Stimulated activated CD4-positive, alpha-beta T cell treated with anti-CD3 and anti-CD28 coated beads, TNF-alpha, amount 100 ng/mL, for 4 hours (primary cell): Measurements from ENCODE around the gene ASB3.
"Not testable (repeated sequence)": the region's sequence is repeated elsewhere in the genome, so short reads cannot be mapped to it uniquely, and the experiment has no call there.

Experiments used
- DNase-seq, 3 experiments: peaks; one replicate each; pipeline ENCODE4 v3.0.0-alpha.2; 2020; ENCODE audit warnings: low read depth in 3 of 3

The ASB3 gene, protein sequence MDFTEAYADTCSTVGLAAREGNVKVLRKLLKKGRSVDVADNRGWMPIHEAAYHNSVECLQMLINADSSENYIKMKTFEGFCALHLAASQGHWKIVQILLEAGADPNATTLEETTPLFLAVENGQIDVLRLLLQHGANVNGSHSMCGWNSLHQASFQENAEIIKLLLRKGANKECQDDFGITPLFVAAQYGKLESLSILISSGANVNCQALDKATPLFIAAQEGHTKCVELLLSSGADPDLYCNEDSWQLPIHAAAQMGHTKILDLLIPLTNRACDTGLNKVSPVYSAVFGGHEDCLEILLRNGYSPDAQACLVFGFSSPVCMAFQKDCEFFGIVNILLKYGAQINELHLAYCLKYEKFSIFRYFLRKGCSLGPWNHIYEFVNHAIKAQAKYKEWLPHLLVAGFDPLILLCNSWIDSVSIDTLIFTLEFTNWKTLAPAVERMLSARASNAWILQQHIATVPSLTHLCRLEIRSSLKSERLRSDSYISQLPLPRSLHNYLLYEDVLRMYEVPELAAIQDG

DNA sequence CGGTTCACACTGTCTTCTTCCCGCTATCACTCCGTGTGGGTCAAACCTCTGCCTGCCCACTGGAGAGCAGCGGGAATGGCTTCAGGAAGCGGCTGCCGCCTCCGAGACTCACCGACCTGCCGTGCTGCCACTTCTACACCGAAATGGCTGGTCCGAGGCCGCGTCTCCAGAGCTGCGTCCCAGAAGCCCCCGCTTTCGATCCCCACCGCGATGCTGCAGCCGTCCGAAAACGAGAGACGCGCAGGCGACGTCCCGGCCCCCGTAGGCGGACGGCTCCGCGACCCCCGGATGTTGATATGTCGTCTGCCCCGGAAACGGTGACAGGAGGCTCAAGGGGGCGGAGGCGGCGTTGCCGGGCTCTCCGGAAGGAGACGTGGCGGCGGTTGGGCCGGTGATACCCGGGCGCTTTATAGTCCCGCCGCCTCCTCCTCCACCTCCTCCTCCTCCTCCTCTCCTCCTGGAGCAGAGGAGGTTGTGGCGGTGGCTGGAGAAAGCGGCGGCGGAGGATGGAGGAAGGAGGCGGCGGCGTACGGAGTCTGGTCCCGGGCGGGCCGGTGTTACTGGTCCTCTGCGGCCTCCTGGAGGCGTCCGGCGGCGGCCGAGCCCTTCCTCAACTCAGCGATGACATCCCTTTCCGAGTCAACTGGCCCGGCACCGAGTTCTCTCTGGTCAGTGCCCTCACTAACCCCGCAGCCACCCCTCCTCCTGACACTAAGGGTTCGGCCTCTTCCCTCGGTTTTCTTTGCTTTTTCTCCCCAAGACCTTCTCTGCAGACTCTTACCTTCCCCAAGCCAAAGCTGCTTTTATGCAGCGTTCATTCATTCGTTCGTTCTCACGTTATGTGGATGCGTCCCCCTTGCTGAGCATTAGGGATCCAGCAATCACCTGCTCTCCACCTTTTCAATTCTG, at the start of gene ASB3, which contains the start of gene ERLEC1:
TSS of gene ASB3 (minus strand) at position 249 of the 909 bp plus-strand sequence. CDS start 21,381 bp downstream, outside the sequence.
TSS of gene ERLEC1 (plus strand) at position 340 of the 909 bp plus-strand sequence. CDS start at position 507, 167 bp downstream.
- peak; percentile 67 to 72 (median 72) for DNase-seq

DNA sequence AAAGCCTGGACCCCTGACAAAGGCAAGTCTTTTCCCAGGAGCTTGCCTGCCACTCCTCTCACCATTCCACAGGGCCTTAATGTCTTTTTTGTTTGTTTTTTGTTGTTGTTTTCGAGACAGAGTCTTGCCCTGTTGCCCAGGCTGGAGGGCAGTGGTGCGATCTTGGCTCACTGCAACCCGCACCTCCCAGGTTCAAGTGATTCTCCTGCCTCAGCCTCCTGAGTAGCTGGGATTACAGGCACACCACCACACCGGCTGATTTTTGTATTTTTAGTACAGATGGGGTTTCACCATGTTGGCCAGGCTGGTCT, 43.2 kb upstream of the ASB3 start:
- DNase-seq = not testable (repeated sequence)

DNA sequence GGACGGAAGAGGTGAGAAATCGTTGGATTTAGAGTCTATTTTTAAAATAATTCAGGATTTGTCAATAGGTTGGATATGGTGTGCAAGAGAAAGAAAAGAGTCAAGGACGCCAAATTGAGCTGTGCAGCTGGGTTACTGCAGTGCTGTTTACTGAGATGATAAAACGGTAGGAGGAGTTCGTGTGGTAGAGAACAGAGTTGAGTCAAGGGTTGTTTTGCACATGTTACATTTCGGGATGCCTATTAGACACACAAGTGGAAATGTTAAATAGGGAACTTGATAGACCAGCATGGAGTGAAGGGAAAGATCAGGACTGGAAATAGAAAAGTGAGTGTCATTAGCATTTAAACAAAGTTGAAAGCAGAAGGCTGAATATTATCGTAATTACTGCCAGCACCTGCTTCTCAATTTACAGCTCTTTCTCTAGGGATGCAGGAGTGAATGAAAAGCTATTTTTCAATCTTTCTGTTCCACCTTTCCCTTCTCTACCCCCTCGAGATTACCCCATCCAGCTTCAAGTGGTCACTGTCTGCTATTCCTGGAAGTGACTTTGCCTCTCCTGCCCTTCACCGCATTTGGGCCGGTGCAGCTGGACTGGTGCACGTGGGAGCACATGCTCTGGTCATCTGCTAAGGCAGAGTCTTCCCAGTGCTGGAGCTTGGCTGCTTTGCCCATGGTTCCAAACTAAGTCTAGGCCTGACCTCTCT, 42.7 kb upstream of the ASB3 start:
- no peak for DNase-seq

DNA sequence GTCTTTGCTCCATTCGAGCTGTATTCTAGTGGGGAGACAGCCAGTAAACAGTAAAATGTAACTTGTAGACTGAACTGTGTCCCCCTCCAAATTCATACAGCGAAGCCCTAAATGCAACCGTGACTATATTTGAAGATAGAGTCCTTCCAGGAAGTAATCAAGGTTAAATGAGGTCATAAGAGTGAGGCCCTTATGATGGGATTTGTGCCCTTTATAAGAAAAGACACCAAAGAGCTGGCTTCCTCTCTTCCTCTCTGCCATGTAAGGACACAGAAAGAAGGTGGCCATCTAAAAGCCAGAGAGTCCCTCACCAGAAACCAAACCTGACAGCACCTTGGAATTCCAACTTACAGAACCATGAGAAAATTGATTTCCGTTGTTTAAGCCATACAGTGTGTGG, 41.6 kb upstream of the ASB3 start:
- no peak for DNase-seq

DNA sequence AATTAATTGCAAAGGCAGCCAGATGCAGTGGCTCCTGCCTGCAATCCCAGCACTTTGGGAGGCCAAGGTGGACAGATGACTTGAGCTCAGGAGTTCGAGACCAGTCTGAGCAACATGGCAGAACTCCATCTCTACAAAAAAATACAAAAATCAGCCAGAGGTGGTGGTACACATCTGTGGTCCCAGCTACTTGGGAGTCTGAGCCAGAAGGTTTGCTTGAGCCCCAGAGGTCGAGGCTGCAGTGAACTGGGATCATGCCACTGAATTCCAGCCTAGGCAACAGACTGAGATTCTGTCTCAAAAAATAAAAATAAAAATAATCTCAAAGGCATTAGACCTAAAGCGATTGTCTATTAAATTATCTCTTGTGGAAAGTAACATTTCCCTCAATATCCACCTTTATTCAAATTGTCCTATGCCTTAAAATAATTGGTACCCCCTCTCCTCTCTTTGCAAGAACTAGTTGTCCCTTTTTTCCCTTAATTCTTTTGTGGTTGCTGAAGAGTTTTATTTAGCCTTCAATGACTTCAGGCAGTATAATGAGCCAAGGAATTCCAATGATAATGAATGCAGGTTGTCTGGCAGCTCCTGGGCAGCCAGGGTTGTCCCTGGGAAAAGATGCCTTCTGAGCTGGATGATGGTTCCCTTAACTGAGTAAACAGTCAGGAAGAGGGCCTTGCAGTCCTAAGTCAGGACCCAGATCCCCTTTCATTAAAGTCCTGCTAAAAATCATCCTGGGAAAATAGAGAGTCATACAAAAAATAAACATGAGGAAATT, 40.8 kb upstream of the ASB3 start:
- DNase-seq = no peak

DNA sequence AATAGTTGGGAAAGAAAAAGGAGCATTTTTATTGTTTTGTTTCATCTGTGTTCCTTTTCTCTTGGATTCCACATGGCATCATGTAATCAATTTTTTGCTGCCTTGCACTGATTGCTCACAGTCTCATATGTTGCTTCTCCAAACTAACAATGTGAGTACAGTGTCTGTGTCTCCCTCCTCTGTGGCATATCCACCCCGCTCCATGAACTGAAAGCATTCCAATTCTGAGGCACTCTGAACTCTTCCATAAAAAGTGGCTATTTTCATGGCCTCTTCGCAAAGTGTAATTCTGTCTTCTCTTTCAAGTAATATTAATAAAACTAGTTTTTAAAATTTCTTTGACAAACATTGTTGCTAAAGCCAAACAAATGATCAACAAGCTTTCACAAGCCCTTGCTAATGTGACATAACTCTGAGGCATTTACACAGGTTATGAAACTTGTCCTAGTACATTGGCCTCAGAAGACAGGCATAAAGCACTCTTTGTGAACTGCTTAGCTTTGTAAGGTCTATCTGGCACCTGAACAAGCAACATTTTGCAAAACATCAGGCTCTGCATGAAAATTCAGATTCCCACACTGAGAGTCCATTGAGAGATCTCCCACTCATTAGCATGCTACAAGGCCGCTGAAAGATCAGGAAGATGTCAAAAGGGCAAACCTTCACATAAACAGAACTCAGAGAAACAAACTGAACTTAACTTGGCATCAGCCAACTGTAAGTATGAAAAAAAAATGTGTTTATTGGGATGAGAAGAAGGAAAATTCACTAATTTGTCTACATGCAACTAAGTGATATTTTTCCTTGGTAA, 40.0 kb upstream of the ASB3 start:
- DNase-seq = no peak

DNA sequence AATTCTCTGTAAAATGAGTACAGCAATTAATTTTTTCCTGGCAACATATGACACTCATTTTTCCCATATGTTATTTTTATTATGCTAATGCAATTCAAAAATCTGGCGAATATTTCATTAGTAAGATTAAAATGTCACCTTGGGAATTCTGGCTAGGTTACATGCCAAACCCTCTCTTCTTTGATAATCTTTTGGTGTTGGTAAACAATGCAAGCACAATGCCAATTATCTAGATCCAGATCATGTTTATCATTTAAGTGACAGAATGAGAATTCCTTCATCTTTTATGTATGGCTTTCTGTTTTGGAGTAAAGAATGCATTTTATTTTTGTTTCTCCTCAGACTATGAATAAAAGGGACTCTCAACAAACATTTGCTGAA, 39.3 kb upstream of the ASB3 start:
- DNase-seq = no peak

DNA sequence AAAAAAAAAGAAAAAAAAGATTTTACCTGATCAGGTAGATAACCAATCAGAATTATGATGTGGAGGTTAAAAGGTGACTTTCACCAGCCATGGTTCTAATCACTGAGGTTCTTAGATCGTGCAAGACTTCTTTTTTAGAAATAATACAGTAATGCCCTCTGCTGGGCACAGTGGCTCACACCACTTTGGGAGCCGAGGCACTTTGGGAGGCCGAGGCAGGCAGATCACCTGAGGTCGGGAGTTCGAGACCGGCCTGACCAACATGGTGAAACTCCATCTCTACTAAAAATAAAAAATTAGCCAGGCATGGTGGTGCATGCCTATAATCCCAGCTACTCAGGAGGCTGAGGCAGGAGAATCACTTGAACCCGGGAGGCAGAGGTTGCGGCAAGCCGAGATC, 36.9 kb upstream of the ASB3 start:
- DNase-seq = not testable (repeated sequence)

DNA sequence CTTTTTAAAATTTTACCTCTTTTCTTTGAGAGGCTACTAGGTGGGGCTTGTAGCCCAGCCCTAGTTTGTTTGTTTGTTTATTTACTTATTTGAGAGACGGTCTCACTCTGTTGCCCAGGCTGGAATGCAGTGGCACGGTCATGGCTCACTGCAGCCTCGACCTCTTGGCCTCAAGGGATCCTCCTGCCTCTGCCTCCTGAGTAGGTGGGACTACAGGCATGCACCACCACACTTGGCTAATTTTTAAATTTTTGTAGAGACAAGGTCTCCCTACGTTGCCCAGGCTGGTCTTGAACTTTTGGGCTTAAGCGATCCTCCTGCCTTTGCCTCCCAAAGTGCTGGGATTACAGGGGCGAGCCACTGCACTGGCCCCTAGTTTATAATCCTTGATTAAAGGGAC, 35.1 kb upstream of the ASB3 start:
- no peak for DNase-seq

DNA sequence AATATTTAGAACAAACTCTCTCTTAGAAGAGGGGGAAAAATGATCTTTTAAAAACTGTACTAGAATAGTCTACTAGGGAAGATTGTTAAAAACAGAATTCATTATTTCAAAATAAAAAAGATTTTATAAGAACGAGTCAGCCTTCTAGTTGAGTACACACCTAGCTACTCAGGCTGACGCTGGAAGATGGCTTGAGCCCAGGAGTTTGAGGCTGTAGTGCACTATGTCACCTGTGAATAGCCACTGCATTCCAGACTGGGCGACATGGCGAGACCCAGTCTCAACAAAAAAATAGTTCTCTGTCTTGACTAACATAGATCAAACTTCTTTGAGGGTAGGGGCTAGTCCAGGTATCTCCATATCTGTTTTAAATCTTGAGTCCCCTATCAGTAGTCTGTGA, 34.0 kb upstream of the ASB3 start:
- DNase-seq = no peak

DNA sequence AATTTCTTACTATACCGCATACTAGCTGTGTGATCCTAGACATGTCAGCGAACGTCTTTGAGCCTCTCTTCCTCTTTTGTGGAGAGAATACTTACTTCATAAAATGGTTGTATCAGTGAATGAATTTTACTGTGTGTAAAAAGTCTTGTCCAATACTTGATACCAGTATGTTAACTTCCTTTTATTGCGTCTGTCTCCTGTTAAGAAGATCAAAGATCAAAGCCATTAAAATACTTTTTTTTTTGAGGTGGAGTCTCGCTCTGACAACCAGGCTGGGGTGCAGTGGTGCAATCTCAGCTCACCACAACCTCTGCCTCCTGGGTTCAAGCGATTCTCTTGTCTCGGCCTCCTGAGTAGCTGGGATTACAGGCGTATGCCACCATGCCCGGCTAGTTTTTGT, 33.3 kb upstream of the ASB3 start:
- no peak for DNase-seq

DNA sequence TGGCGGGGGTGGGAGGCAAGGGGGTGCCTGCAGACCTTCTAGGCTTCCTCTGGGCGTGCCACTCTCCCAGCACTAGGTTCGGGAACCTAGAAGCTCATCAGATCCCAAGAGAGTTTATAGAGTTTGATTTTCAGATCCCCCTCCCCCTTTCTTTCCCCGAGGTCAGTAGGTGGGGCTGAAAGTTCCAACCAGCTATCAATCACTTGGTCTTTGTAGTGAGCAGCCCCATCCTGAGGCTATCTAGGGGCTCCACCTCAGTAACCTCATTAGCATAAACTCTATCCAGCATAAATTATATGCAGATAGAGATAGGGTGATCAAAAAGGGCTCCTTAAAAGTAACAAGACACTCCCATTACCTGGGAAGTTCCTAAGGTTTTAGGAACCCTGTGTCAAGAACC, 32.9 kb upstream of the ASB3 start:
- no peak for DNase-seq

DNA sequence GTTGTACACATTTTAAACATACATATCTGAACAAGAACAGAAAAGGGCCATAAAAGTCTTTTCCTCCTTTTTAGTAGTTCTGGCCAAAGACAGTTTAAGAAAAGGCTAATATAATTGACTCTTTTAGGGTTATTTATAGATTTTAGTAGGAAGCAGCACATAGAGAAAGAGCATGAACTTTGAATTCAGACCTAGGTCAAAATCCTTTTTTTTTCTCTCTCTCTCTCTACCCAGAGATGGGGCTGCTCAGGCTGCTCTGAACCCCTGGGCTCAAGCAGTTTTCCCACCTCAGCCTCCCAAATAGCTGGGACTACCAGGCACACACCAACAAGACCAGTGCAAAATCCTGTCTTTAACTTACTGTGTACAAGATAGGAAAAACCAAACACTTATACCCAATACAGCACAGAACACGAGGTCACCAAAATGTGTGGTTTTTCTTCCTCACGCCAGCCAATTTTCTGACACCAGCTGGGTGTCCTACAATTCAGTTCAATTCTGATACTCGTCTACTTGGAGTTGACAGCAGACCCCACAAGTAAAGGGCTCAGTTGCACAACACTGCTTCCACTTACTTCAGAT, 32.2 kb upstream of the ASB3 start:
- DNase-seq = no peak

DNA sequence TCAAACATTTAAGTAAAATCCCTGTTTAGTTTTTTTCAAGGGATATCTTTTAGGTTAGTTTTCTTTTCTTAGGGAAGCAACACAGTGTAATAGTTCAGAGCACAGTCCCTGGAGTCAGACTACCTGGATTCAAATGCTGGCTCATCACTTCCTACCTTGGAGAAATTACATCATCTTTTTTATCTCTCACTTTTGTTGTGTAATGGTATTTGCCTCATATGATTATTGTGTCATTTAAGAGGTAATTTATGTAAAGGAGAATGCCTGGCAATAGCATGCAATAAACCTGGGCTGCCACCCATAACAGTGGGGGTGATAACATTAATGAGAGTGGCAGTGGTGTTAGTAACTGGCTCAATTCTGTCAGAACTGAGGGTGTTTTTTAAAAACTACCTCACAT, 26.4 kb upstream of the ASB3 start:
- DNase-seq = no peak

DNA sequence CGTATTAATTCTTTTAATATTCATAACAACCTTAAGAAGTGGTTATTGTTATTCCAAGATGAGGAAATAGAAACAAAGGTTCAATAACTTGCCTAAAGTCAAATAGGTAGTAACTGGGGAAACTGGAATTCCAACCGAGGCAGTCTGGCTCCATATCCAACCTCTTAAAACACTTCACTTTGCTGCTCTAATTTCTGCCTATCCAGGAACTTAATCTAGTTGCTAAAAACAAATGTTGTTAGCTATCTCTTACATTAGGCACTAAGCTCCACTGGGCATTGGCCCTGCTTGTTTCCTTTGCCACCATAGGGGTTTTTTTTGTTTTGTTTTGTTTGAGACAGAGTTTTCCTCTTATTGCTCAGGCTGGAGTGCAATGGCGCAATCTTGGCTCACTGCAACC, 24.8 kb upstream of the ASB3 start:
- no peak for DNase-seq

DNA sequence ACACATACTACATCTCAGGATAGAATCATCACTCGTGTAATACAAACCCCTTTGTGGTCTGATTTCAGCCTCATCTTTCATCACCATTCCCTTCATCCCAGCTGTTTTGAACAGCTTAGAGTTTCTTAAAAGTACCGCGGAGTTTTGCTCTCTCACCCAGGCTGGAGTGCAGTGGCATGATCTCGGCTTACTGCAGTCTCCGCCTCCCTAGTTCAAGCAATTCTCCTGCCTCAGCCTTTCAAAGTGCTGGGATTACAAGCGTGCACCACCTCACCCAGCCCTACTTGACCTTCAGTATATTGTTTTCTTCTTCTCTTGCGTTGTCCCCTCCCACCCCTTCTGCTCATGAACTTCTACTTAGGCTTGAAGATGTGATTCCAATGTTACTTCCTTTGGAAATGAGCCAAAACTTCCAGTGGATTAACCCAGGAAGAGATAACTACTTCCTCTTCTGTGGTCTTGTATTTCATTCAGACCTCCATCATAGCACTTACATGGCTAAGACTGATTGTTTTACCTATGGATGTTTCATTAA, 15.9 kb upstream of the ASB3 start:
- DNase-seq = no peak

DNA sequence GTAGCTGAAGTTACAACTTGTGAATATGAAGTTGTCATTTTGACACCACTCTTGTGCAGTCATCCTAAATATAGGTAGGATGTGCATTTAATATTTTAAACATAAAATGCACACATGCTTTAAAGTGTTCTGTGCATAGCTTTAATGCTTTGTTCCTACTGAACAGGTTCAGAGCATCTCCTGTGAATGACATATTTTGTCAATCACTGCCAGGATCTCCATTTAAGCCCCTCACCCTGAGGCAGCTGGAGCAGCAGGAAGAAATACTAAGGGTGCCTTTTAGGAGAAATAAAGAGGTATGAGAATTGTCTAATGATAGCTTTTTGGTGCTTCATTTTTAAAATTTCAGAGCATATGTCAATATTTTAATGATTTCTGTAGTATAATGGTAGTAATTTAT, 14.8 kb upstream of the ASB3 start:
- DNase-seq = no peak

DNA sequence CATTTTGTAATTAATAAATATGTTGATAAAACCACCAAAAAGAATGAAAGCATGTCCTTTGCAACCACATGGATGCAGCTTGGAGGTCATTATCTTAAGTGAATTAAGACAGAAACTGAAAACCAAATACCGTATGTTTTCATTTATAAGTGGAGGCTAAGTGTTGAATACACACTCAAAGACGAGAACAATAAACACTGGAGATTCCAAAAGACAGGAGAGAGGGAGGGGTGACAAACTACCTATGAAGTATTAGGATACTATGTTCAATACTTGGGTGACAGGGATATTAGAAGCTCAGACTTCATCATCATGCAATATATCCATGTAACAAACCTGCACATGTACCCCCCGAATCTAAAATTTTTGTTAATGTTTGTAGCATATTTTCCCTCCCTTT, 7.1 kb upstream of the ASB3 start:
- DNase-seq = no peak

DNA sequence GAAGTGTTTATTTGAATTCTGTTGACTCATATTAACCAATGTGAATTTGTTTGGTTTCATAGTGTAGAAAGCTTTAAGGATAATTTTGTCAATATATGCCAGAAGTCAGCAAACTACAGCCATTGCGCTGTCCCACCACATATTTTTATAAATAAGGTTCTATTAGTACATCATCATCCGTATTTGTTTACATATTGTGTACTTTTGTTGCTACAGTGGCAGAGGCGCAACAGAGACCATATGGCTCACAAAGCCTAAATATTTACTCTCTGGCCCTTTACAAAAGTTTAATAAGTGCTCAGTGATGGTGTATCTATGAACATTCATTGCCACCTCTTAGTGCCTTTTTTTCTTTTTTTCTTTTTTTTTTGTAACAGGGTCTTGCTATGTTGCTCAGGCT, 6.5 kb upstream of the ASB3 start:
- no peak for DNase-seq
